NCI-H345 treated with DMSO at 0.1 percent for 48 hours (cell line): ENCODE data around the gene KIF22.
"Not testable (repeated sequence)": the region's sequence is repeated elsewhere in the genome, so short reads cannot be mapped to it uniquely, and the experiment has no call there.

Experiments
- DNase-seq: peaks from one replicate; lab custom pipeline; 2025; ENCODE audit not compliant: unreplicated experiment; lab: John Stamatoyannopoulos, UW

The KIF22 gene

GRCh38 chr16:29790183-29790948 lies at the start of gene KIF22:
Gene KIF22, plus strand, starts transcription at chr16:29790751. Its CDS starts 9 bp downstream, at chr16:29790760.
- DNase-seq, result peak; percentile 99

- no peak for DNase-seq
Measured at GRCh38 chr16:29742683-29743275, 47.8 kb upstream of the KIF22 start.

- DNase-seq, result no peak
Measured at GRCh38 chr16:29743475-29743826, 47.1 kb upstream of the KIF22 start.

- no peak for DNase-seq
Measured at GRCh38 chr16:29743827-29744531, 46.6 kb upstream of the KIF22 start.

GRCh38 chr16:29744541-29745101 lies 45.9 kb upstream of the KIF22 start:
- no peak for DNase-seq

- DNase-seq, result no peak
Measured at GRCh38 chr16:29745121-29745852, 45.3 kb upstream of the KIF22 start.

- no peak for DNase-seq
Measured at GRCh38 chr16:29745853-29746345, 44.7 kb upstream of the KIF22 start, which contains the start of gene C16orf54. Gene C16orf54, minus strand, starts transcription at chr16:29745990. Its CDS starts 1,039 bp downstream, at chr16:29744951.

GRCh38 chr16:29746518-29746917 lies 44.0 kb upstream of the KIF22 start:
- not testable (repeated sequence) for DNase-seq

- DNase-seq, result no peak
Measured at GRCh38 chr16:29747947-29748759, 42.4 kb upstream of the KIF22 start.

GRCh38 chr16:29748760-29749149 lies 41.8 kb upstream of the KIF22 start:
- DNase-seq, result not testable (repeated sequence)

- DNase-seq, result no peak
Measured at GRCh38 chr16:29753516-29753915, 37.0 kb upstream of the KIF22 start.

- no peak for DNase-seq
Measured at GRCh38 chr16:29756654-29757053, 33.9 kb upstream of the KIF22 start.

GRCh38 chr16:29757086-29757485 lies 33.5 kb upstream of the KIF22 start:
- not testable (repeated sequence) for DNase-seq

GRCh38 chr16:29757950-29758466 lies 32.5 kb upstream of the KIF22 start:
- no peak for DNase-seq

- DNase-seq, result peak; percentile 18
Measured at GRCh38 chr16:29760567-29761279, 29.8 kb upstream of the KIF22 start.

GRCh38 chr16:29761280-29761651 lies 29.3 kb upstream of the KIF22 start:
- not testable (repeated sequence) for DNase-seq

GRCh38 chr16:29761882-29762281 lies 28.7 kb upstream of the KIF22 start:
- no peak for DNase-seq

GRCh38 chr16:29763326-29763725 lies 27.2 kb upstream of the KIF22 start:
- no peak for DNase-seq
